HepG2 (cell line): ENCODE data around the gene AXDND1. TPM values are rescaled to one million over a fixed set of nuclear protein-coding genes. Genes with fewer than 3 reads are reported as not detected.

Source experiments
- ATAC-seq: fragments of 200-7000 bp; cut with Tn5 transposase; 3 replicates; pipeline ENCODE4 v1.9.1; 2020; ENCODE audit warnings: mild to moderate bottlenecking, moderate library complexity
- BruUV-seq: library from RNA; stranded (reverse); fragments of 400-500 nt; replicated peaks from 2 replicates; lab custom pipeline; 2021; lab: Mats Ljungman, UMichigan
- CTCF ChIA-PET: fragments of 300-600 bp; formaldehyde crosslinking; extraction: SDS; loops from one replicate; lab custom pipeline; 2021; ENCODE audit warnings: low total read pairs, inconsistent platforms, low intra/inter-chr PET ratio; lab: Yijun Ruan, JAX
- POLR2A ChIA-PET: fragments of 350-600 bp; sonication (Branson Sonifier 250); formaldehyde crosslinking; loops from one replicate; lab custom pipeline; 2020; ENCODE audit warnings: antibody characterized with exemption, inconsistent platforms; lab: Yijun Ruan, JAX
- DNase-seq: peaks from one replicate; pipeline ENCODE4 v3.0.0-alpha.2; 2015; ENCODE audit warnings: low spot score
- FAIRE-seq: peaks from 3 replicates; lab custom pipeline; 2011; peaks lifted over from hg19 to GRCh38; lab: Jason Lieb, UNC
- H2AFZ ChIP-seq: one replicate; pipeline ENCODE4 v1.6.1; 2011; ENCODE audit warnings: low read length, inconsistent platforms
- H3K27ac ChIP-seq: fragments of 300-600 bp; 3 replicates; pipeline ENCODE4 v1.8.0; 2011; ENCODE audit warnings: mixed run types, mild to moderate bottlenecking, mixed read lengths, low read length, inconsistent platforms; ENCODE audit not compliant: insufficient read depth; ENCODE audit errors: extremely low read length
- H3K27me3 ChIP-seq, 2 experiments: fragments of 200-600 bp in 1 of 2; 2 replicates in 1 of 2; 3 replicates in 1 of 2; pipeline versions ENCODE4 v1.6.0 to v1.8.0; 2011; ENCODE audit warnings: low read length in 2 of 2, mild to moderate bottlenecking in 2 of 2, moderate library complexity in 2 of 2, inconsistent platforms in 1 of 2; ENCODE audit not compliant: insufficient read depth in 2 of 2, control insufficient read depth in 1 of 2
- H3K36me3 ChIP-seq, 2 experiments: fragments of 200-600 bp in 1 of 2; replicated peaks in 1 of 2; 2 replicates in 1 of 2; 3 replicates in 1 of 2; pipeline versions ENCODE4 v1.5.1 to v1.8.0; 2011; ENCODE audit warnings: low read length in 2 of 2, inconsistent platforms in 1 of 2; ENCODE audit not compliant: insufficient read depth in 2 of 2, control insufficient read depth in 1 of 2
- H3K4me1 ChIP-seq: 2 replicates; pipeline ENCODE4 v1.5.1; 2012; ENCODE audit warnings: low read length, inconsistent platforms; ENCODE audit not compliant: insufficient read depth
- H3K4me2 ChIP-seq: 2 replicates; pipeline ENCODE4 v1.6.0; 2011; ENCODE audit warnings: low read depth, low read length, inconsistent platforms
- H3K4me3 ChIP-seq, 3 experiments: fragments of 200-600 bp in 1 of 3; sonication (generic), shearing (Covaris generic) in 1 of 3; replicated peaks in 1 of 3; 2 replicates each; pipeline ENCODE4 v1.5.1; 2011 to 2016; ENCODE audit warnings: low read length in 3 of 3, inconsistent platforms in 2 of 3, low read depth in 2 of 3, mild to moderate bottlenecking in 2 of 3, control low read depth in 1 of 3, mixed read lengths in 1 of 3; ENCODE audit not compliant: insufficient read depth in 1 of 3
- H3K79me2 ChIP-seq: one replicate; pipeline ENCODE4 v1.6.1; 2011; ENCODE audit warnings: low read length, inconsistent platforms; ENCODE audit not compliant: insufficient read depth
- H3K9ac ChIP-seq: 2 replicates; pipeline ENCODE4 v1.6.0; 2011; ENCODE audit warnings: mild to moderate bottlenecking, low read depth, low read length, inconsistent platforms; ENCODE audit not compliant: insufficient read depth
- H3K9me3 ChIP-seq: 2 replicates; pipeline ENCODE4 v1.5.1; 2012; ENCODE audit warnings: mild to moderate bottlenecking, low read length
- H4K20me1 ChIP-seq: 2 replicates; pipeline ENCODE4 v1.6.0; 2011; ENCODE audit warnings: inconsistent platforms, mild to moderate bottlenecking, low read length, moderate library complexity; ENCODE audit not compliant: insufficient read depth
- MAFF ChIP-seq: IDR thresholded peaks from 2 replicates; pipeline ENCODE4 v1.6.1; 2011; ENCODE audit warnings: low read depth, low read length, improper control_type of control experiment
- MAFK ChIP-seq, 2 experiments: IDR thresholded peaks in 1 of 2; conservative IDR thresholded peaks in 1 of 2; 2 replicates each; pipeline ENCODE4 v1.6.1; 2011; ENCODE audit warnings: improper control_type of control experiment in 2 of 2, low read length in 2 of 2
- SETDB1 ChIP-seq: sonication (generic); formaldehyde crosslinking; IDR thresholded peaks from 2 replicates; pipeline ENCODE4 v1.5.1; 2020; ENCODE audit warnings: missing genetic modification reagents, mild to moderate bottlenecking, borderline replicate concordance
- SMC3 ChIP-seq: IDR thresholded peaks from 2 replicates; pipeline ENCODE4 v1.6.1; 2011; ENCODE audit warnings: low read length, improper control_type of control experiment
- STAG1 ChIP-seq: sonication (generic); formaldehyde crosslinking; IDR thresholded peaks from 2 replicates; pipeline ENCODE4 v1.4.0; 2020; ENCODE audit warnings: missing genetic modification reagents
- WGBS: methylation state at CpG from one replicate; pipeline ENCODE4 v1.1.6; 2017; ENCODE audit warnings: low lambda C conversion rate; 5-methylcytosine and 5-hydroxymethylcytosine counted together
- in situ Hi-C: cut with HindIII; loops from 2 replicates; pipeline ENCODE4 v1.10.0; 2017; ENCODE audit warnings: low pct_unique_long_range_greater_than_20kb; ENCODE audit not compliant: extremely low pct_ligation_motif_present
- intact Hi-C: fragments of 100-400 bp; cut with micrococcal nuclease; formaldehyde crosslinking; loops from one replicate; pipeline ENCODE4 v1.10.0; 2022; ENCODE audit not compliant: unreplicated experiment
- polyA plus RNA-seq, 8 experiments: library from polyadenylated mRNA; depleted of rRNA in 3 of 8; stranded (reverse) in 7 of 8; unstranded in 1 of 8; fragments of >200 nt; fragmentation: Illumina TruSeq in 4 of 8; extraction: Trizol in 4 of 8; gene quantifications; 2 replicates each; pipeline versions ENCODE4 v1.2.1 to v1.2.3, GENCODE V29; 2011 to 2016; ENCODE audit warnings: low read depth in 4 of 8, missing spikeins in 1 of 8, mixed read lengths in 1 of 8; ENCODE audit not compliant: insufficient read depth in 1 of 8
- total RNA-seq, 5 experiments: library from RNA; depleted of rRNA; stranded (reverse); fragments of >200 nt; fragmentation: Illumina TruSeq; extraction: Trizol; gene quantifications; 2 replicates each; pipeline ENCODE4 v1.2.3, GENCODE V29; 2016; ENCODE audit warnings: low read depth in 1 of 5
- TF ChIP-seq, protein P1 (sequence below): sonication (generic); formaldehyde crosslinking; IDR thresholded peaks from 2 replicates; pipeline ENCODE4 v1.4.0; 2020; ENCODE audit warnings: missing genetic modification reagents, mild to moderate bottlenecking, borderline replicate concordance
- TF ChIP-seq, protein P2 (sequence below): sonication (generic); formaldehyde crosslinking; IDR thresholded peaks from 2 replicates; pipeline ENCODE4 v1.5.0; 2020; ENCODE audit warnings: mild to moderate bottlenecking, missing genetic modification reagents, moderate library complexity

AXDND1 gene
- total and polyA plus RNA-seq, 2 of the 13 experiments (the other 11 are each of a cell fraction or from before 2014, with no cell fraction given) = 0.15 to 0.40 TPM

DNA sequence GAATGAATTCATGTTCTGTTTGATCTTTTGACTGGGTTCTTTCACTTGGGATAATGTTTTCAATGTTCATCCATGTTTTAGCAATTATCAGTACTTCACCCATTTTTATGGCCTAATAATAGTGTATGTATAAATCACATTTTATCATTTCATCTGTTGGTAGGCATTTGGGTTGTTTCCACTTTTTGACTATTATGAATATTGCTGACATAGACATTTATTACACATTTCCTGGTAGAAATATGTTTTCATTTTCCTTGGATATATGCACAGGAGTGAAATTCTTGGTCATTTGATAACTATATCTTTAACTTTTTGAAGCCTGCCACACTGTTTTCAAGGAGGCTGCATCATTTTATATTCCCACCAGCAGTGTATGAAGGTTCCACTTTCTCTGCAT lies 79.8 kb downstream of the AXDND1 start:
- peaks cover 12% of the 10 kb centered on the region for H3K4me1 ChIP-seq
- no peak overlapping the region for H3K9ac ChIP-seq
- H3K9me3 ChIP-seq = no peaks in the 10 kb centered on the region
- POLR2A ChIA-PET = no interaction called here
- CTCF ChIA-PET = no interaction called here
- DNase-seq (no peak), FAIRE-seq (no peak), ATAC-seq (no peak)
- H3K36me3 ChIP-seq = no peaks in the 10 kb centered on the region
- in situ Hi-C loops (no loop called here), intact Hi-C loops (no loop called here)
- H3K27ac ChIP-seq = no peak overlapping the region
- H3K27me3 ChIP-seq = no peaks in the 10 kb centered on the region; a peak in 1 of 5 replicates
- no peaks in the 10 kb centered on the region for H3K79me2 ChIP-seq
- TF ChIP-seq MAFK (conservative IDR thresholded peaks at IDR 0.05 in 1 of 2, IDR thresholded peaks at IDR 0.05 in 1 of 2; ENCODE audit: low read length in 2 of 2) (peak; percentile 97 to 99), MAFF (peak; percentile 98)
- TF ChIP-seq, protein P1, sequence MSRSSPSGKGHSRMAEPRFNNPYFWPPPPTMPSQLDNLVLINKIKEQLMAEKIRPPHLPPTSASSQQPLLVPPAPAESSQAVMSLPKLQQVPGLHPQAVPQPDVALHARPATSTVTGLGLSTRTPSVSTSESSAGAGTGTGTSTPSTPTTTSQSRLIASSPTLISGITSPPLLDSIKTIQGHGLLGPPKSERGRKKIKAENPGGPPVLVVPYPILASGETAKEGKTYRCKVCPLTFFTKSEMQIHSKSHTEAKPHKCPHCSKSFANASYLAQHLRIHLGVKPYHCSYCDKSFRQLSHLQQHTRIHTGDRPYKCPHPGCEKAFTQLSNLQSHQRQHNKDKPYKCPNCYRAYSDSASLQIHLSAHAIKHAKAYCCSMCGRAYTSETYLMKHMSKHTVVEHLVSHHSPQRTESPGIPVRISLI (CRISPR knock-in tag) = no peak
- H4K20me1 ChIP-seq = no peaks in the 10 kb centered on the region
- H3K4me2 ChIP-seq = no peak overlapping the region
- H2AFZ ChIP-seq = no peak overlapping the region
- no peak overlapping the region for H3K4me3 ChIP-seq
- no TSS peak for BruUV-seq

DNA sequence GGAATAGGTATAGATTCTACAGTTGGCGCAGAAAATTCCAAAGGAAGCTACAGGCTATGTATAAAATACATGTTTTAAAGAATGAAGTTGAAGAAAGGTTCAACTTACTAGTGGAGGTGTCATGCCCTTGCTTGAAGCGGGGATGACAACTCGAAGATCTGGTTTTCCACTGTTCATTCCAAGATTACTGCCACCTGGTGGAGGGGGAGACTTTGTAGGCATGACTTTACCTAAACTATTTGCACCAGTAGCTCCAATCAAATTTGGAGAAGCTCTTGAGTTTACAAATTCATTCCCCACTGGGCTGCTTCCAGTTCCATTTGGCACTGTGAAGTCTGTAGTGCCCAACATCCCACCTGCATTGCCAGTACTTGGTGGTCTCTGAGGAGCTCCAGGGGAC lies 81.7 kb downstream of the AXDND1 start:
- no peaks in the 10 kb centered on the region for H3K4me1 ChIP-seq
- H4K20me1 ChIP-seq = no peaks in the 10 kb centered on the region
- H3K9ac ChIP-seq = no peak overlapping the region
- TF ChIP-seq SMC3 = peak; percentile 26; the same call in 1 of the 2 replicates
- no peak for TF ChIP-seq SETDB1 (CRISPR knock-in tag)
- TF ChIP-seq, protein P2, sequence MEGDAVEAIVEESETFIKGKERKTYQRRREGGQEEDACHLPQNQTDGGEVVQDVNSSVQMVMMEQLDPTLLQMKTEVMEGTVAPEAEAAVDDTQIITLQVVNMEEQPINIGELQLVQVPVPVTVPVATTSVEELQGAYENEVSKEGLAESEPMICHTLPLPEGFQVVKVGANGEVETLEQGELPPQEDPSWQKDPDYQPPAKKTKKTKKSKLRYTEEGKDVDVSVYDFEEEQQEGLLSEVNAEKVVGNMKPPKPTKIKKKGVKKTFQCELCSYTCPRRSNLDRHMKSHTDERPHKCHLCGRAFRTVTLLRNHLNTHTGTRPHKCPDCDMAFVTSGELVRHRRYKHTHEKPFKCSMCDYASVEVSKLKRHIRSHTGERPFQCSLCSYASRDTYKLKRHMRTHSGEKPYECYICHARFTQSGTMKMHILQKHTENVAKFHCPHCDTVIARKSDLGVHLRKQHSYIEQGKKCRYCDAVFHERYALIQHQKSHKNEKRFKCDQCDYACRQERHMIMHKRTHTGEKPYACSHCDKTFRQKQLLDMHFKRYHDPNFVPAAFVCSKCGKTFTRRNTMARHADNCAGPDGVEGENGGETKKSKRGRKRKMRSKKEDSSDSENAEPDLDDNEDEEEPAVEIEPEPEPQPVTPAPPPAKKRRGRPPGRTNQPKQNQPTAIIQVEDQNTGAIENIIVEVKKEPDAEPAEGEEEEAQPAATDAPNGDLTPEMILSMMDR (CRISPR knock-in tag) = peak; percentile 37
- peak; percentile 24 for TF ChIP-seq STAG1 (CRISPR knock-in tag)
- BruUV-seq = no TSS peak
- H3K36me3 ChIP-seq = no peaks in the 10 kb centered on the region
- WGBS = 12% methylated on average over 3 of the region's 3 CpGs
- ChIA-PET POLR2A (no interaction called here), CTCF (interaction anchor here (0.9 to 1.4 kb wide), 2 partner anchors 196 to 368 kb away, joined by 3 to 4 read pairs; no protein-coding TSS in a partner anchor)
- ATAC-seq = no peak; the same call in 2 of the 3 replicates
- no peaks in the 10 kb centered on the region for H3K79me2 ChIP-seq
- intact Hi-C loops (loop anchor here (2.0 kb wide), 2 partner anchors 197 to 371 kb away; no protein-coding TSS in a partner anchor), in situ Hi-C loops (no loop called here)
- H3K4me2 ChIP-seq = no peak overlapping the region
- no peak overlapping the region for H3K4me3 ChIP-seq
- H2AFZ ChIP-seq = no peak overlapping the region
- DNase-seq = peak; percentile 35
- no peaks in the 10 kb centered on the region; a peak in 1 of 5 replicates for H3K27me3 ChIP-seq
- FAIRE-seq = peak; percentile 56
- no peak overlapping the region for H3K27ac ChIP-seq
- no peaks in the 10 kb centered on the region for H3K9me3 ChIP-seq
